Heart left ventricle (tissue), 13 donors: ENCODE data around the gene PRM2.

Experiments
- CTCF ChIP-seq, 12 donors: fragments of 200-600 bp; sonication (generic) in 4 of 12; IDR thresholded peaks; one replicate each; pipeline versions ENCODE4 v1.5.0 to v1.8.0; 2018 to 2022; ENCODE audit warnings: antibody characterized with exemption in 12 of 12, mild to moderate bottlenecking in 5 of 12
- POLR2A ChIP-seq, 2 donors: fragments of 450-650 bp; IDR thresholded peaks; one replicate each; pipeline ENCODE4 v1.6.1; 2017; ENCODE audit warnings: antibody characterized with exemption in 2 of 2, mild to moderate bottlenecking in 2 of 2, moderate library complexity in 2 of 2
- donor health status: ischemic (EF 13 %, LVEDD 7.1; RV severe dilation, severe dysfunction).
- donor health status: DM: no; HTN: yes; CAD: no.
- donor health status: DM: no; HTN: no; CAD: no.
- donor health status: ischemic (EF 25% LVEDD 6.9; RV normal size, moderate dysfunction).
- donor health status: ischemic (EF 25% LVEDD 5.7; RV mildly dilated, moderate dysfunction).
- donor health status: ischemic (EF 35%, LVEDD 5.7; RV mildly dilated, moderate dysfunction).
- donor health status: nonischemic (EF 11% LVEDD 7.7; RV severe dilation, severe dysfunction).
- donor health status: DM: yes; HTN: yes; CAD: no.
- donor health status: PGD.
- donor health status: ischemic (EF 29% LVEDD 5.4; RV normal size, mild dysfunction).
- donor health status: nonischemic (EF 23%, LVEDD 6.1; RV moderate dilation, normal function).

- TF ChIP-seq CTCF (IDR thresholded peaks at IDR 0.05) (no peak), POLR2A (IDR thresholded peaks at IDR 0.05) (no peak)
Measured at GRCh38 chr16:11313493-11314308, 37.4 kb upstream of the PRM2 start.
